H1 (cell line): ENCODE measurements around the gene CDK5RAP2. TPM values are rescaled to one million over a fixed set of nuclear protein-coding genes. Genes with fewer than 3 reads are reported as not detected.

ENCODE experiments used
- ASH2L ChIP-seq: fragments of 200-600, 300-600 bp; sonication (generic); IDR thresholded peaks from one replicate; pipeline ENCODE4 v1.7.1; 2017; ENCODE audit warnings: low read length
- CEBPB ChIP-seq: IDR thresholded peaks from 2 replicates; pipeline ENCODE4 v1.6.1; 2012; ENCODE audit warnings: low read depth, low read length
- CTCF ChIP-seq, 3 experiments: IDR thresholded peaks; 1 replicate in 2 of 3; 2 replicates in 1 of 3; pipeline versions ENCODE4 v1.5.1 to v1.6.1; 2011; ENCODE audit warnings: low read length in 3 of 3, mild to moderate bottlenecking in 3 of 3, inconsistent platforms in 2 of 3, low read depth in 1 of 3, moderate library complexity in 1 of 3; ENCODE audit not compliant: insufficient read depth in 1 of 3; ENCODE audit errors: control extremely low read depth in 1 of 3
- E2F6 ChIP-seq: IDR thresholded peaks from 2 replicates; pipeline ENCODE4 v1.6.1; 2012; ENCODE audit warnings: inconsistent platforms
- POLR2A ChIP-seq, 2 experiments: IDR thresholded peaks; 1 replicate in 1 of 2; 2 replicates in 1 of 2; pipeline ENCODE4 v1.6.1; 2011; ENCODE audit warnings: low read depth in 2 of 2, low read length in 2 of 2, mild to moderate bottlenecking in 2 of 2; ENCODE audit errors: control extremely low read depth in 1 of 2
- SP4 ChIP-seq: IDR thresholded peaks from 2 replicates; pipeline ENCODE4 v1.6.1; 2012; ENCODE audit warnings: low read length, inconsistent platforms
- TBP ChIP-seq: IDR thresholded peaks from 2 replicates; pipeline ENCODE4 v1.6.1; 2011; ENCODE audit warnings: low read depth, low read length, improper control_type of control experiment
- polyA plus RNA-seq, 7 experiments: library from polyadenylated mRNA; depleted of rRNA in 3 of 7; stranded (reverse) in 5 of 7; unstranded in 2 of 7; fragments of >200 nt in 5 of 7; fragments of 200-250 nt in 2 of 7; gene quantifications; 1 replicate in 5 of 7; 2 replicates in 1 of 7; 4 replicates in 1 of 7; pipeline versions ENCODE4 v1.2.1 to v1.2.3, GENCODE V29; 2011 to 2013; ENCODE audit warnings: missing spikeins in 2 of 7, mixed read lengths in 2 of 7
- total RNA-seq: library from RNA; stranded (reverse); fragmentation: NEBNext Ultra II Directional; extraction: Animal tissue kit (Norgen Biotek cat#: 25700); gene quantifications from 2 replicates; pipeline ENCODE4 v1.2.1, GENCODE V29; 2021

CDK5RAP2 gene
- total and polyA plus RNA-seq, 2 of the 8 experiments (the other 6 are each of a cell fraction or from before 2014, with no cell fraction given), result 19.8 to 49.4 TPM

GRCh38 chr9:120579139-120580050 lies 572 bp downstream of the CDK5RAP2 start (continued):
- TF ChIP-seq CTCF (IDR thresholded peaks at IDR 0.05; ENCODE audit: control extremely low read depth in 1 of 3, insufficient read depth in 1 of 3, low read depth in 1 of 3, low read length in 3 of 3) (no peak), ASH2L (peak; percentile 89), POLR2A (IDR thresholded peaks at IDR 0.05; ENCODE audit: control extremely low read depth in 1 of 2, low read depth in 2 of 2, low read length in 2 of 2) (peak; percentile 12 to 67), TBP (peak; percentile 24; the same call in 1 of the 2 replicates), E2F6 (no peak), SP4 (peak; percentile 9; the same call in 1 of the 2 replicates), CEBPB (peak; percentile 18; the same call in 1 of the 2 replicates)
